Coronary artery (tissue), 2 donors: Measurements from ENCODE around the gene SREBF1.

ENCODE experiments used
- DNase-seq: peaks from one replicate; pipeline ENCODE4 v3.0.0-alpha.2; 2017; ENCODE audit warnings: low spot score
- H3K27ac ChIP-seq, 2 donors: fragments of 200-600 bp; sonication (generic); one replicate each; pipeline ENCODE4 v1.5.1; 2016 to 2019
- H3K4me3 ChIP-seq: fragments of 200-600 bp; sonication (generic); 2 replicates; pipeline ENCODE4 v1.5.1; 2016; ENCODE audit warnings: mild to moderate bottlenecking, moderate library complexity
- CTCF ChIP-seq: fragments of 200-600 bp; sonication (generic); IDR thresholded peaks from one replicate; pipeline ENCODE4 v1.5.1; 2019; ENCODE audit warnings: antibody characterized with exemption

The SREBF1 gene

GRCh38 chr17:17787568-17787967, 49.2 kb downstream of the SREBF1 start:
- no peak for DNase-seq
- Histone ChIP-seq H3K4me3 (no peak overlapping the region), H3K27ac (no peak overlapping the region)
- no peak for TF ChIP-seq CTCF

- no peak overlapping the region for H3K27ac ChIP-seq
- no peak overlapping the region for H3K4me3 ChIP-seq
- DNase-seq: no peak
- TF ChIP-seq CTCF: no peak
Measured at GRCh38 chr17:17786998-17787397, 49.8 kb downstream of the SREBF1 start.

- Histone ChIP-seq H3K27ac (no peak overlapping the region), H3K4me3 (no peak overlapping the region)
- no peak for DNase-seq
- no peak for TF ChIP-seq CTCF
Measured at GRCh38 chr17:17785407-17785806, 51.4 kb downstream of the SREBF1 start.

- DNase-seq: no peak
- Histone ChIP-seq H3K4me3 (no peak overlapping the region), H3K27ac (peak overlapping the region in 1 of 2 donors; percentile 86)
- TF ChIP-seq CTCF: no peak
Measured at GRCh38 chr17:17784657-17785267, 52.0 kb downstream of the SREBF1 start.

- DNase-seq: no peak
- no peak for TF ChIP-seq CTCF
- H3K4me3 ChIP-seq: peak overlapping the region; percentile 74
- H3K27ac ChIP-seq: peak overlapping the region in 1 of 2 donors; percentile 86
Measured at GRCh38 chr17:17783825-17784656, 52.7 kb downstream of the SREBF1 start.

- Histone ChIP-seq H3K4me3 (peak overlapping the region; percentile 74), H3K27ac (peak overlapping the region in 1 of 2 donors; percentile 86)
- DNase-seq: no peak
- no peak for TF ChIP-seq CTCF
Measured at GRCh38 chr17:17783116-17783824, 53.5 kb downstream of the SREBF1 start.
